Measurements from ENCODE around the gene CCDC85C.

Gene CCDC85C

DNA sequence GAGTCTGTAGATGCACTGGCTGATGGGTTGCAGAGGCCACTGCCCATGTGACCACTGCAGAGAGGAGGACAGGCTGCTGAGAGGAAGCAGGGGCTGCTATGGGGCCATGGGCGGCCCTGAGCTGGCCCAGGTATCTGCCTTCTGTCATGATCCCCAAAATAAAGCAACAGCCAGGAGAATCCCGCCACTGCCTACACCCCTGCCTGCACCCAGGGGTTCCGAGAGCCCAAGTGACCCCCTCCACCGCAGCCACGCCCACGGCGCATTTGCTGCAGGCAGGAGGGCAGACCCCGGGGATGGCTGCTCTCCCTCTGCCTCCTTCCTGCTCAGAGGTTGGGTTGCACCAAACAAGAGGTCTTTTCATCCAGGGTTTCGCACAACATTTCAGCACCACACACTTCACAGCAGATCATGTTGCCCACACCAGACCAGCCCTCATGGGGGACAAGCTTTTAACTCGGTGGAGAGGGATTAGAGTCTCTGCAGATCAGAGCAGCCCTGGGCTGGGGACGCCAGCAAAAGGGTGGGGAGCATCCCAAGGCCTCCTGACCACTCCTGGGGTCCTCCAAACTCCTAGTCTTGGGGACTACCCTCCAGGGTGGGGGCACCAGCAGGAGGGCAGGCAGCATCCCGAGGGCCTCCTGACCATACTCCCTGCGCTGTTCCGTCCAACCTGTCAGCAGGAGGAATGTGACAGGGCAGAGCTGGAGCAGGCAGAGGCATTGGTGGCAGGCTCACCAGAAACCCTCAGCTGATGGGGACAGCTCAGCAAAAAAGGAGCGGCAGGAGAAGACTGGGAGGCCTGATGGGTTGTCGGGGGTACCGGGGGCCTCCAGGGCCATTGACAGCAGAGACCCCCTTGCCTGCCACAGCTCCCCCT is 14.1 kb downstream of the CCDC85C start:
- DNase-seq (ENCODE audit: low spot score): no peak

- DNase-seq (ENCODE audit: low spot score): no peak
Measured at GRCh38 chr14:99589031-99589441, 15.0 kb downstream of the CCDC85C start.

DNA sequence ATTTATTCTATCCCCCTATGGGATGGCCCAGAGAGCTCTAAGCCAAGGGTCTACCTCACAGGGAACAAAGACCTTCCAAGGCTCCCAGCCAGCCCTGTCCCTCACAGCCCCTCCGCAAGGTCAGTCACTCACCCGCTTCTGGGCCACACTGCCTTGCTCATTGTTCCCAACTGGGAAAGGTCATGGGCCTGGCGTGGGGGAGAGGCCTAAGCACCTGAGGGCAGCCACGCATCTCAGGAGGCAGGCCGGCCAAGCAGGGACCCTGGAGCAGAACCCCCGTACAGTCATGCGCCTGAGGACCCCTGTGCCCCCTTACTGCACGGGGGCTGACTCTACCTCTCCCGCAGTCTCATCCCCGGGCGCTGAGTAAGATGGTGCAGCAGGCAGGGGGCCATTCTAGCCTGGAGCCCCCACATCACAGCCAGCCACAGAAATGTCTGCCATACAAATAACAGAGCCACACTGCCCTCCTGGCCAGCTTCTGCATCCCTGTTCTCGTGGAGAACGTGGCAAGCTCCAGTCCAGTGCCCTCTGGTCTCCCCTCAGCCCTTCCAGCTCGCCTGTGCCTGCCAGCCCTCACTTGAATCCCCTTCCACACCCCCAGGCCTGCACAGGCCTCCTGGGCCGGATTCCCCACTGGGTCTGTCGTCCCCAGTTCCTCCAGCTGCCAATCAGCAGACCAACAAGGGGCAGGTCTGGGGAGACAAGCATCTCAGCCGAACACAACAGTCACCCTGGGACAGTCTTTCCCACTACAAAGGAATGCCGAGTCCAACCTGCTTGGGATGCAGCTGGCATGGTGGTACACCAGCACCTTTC is 16.3 kb downstream of the CCDC85C start:
- no peak for DNase-seq (ENCODE audit: low spot score)

DNA sequence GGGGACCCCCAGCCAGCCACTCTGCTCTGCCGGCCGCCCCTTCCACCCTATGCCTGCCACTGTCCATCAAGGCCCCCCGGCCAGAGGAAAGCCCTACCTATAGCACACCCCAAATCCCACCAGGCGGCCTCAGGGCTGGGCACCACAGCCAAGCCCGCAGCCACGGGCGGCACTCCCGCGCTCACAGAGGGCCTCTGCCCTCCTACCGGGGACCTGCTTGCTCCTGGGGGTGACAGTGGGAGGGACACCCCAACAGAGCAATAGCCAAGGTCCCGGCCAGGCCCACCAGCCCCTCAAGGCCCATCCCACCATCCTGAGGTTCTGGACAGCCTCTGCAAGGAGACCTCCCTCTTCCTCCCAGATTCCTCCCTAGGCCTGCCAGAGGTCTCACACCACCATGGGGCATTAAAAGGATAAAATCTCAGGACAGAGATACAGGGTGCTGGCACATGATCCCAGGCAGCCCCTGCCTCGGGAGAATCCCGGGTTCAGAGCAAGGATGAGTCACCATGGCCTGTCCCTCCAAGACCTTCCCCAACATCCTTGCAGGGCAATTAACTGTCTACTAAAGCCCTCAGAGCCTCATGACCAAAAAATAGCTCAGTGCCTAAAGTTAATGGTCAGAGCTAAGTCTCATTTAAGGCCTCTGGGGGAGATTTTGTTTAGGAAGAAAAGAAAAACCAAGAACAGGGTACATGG is 17.1 kb downstream of the CCDC85C start:
- no peak for DNase-seq (ENCODE audit: low spot score)

- DNase-seq (ENCODE audit: low spot score): no peak
Measured at GRCh38 chr14:99586054-99586760, 17.8 kb downstream of the CCDC85C start.

- no peak for DNase-seq (ENCODE audit: low spot score)
Measured at GRCh38 chr14:99584823-99585222, 19.2 kb downstream of the CCDC85C start.

- DNase-seq (ENCODE audit: low spot score): no peak
Measured at GRCh38 chr14:99581938-99582337, 22.1 kb downstream of the CCDC85C start.

DNA sequence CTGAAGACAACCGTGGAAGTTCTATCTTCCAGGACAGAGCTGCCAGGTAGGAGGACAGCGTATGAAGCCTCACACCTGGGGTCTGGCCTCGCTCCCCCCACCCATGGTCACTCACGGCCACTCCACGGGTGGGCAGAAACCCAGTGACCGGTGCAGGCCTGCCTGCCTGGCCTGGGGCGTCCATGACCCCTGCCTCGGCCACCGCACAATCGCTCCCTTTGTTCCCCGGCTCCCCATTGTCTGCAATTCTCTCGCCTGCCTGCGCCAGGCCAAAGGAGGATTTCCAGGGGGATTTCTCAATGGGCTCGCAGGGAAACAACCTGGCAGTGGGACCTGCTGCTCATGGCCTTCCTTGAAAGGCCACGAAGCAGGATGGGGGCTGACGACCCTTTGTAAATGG is 22.6 kb downstream of the CCDC85C start:
- no peak for DNase-seq (ENCODE audit: low spot score)

- no peak for DNase-seq (ENCODE audit: low spot score)
Measured at GRCh38 chr14:99579903-99580571, 24.0 kb downstream of the CCDC85C start.

- no peak for DNase-seq (ENCODE audit: low spot score)
Measured at GRCh38 chr14:99579120-99579836, 24.7 kb downstream of the CCDC85C start.

GRCh38 chr14:99578541-99579101 is 25.4 kb downstream of the CCDC85C start:
- DNase-seq (ENCODE audit: low spot score): no peak

DNA sequence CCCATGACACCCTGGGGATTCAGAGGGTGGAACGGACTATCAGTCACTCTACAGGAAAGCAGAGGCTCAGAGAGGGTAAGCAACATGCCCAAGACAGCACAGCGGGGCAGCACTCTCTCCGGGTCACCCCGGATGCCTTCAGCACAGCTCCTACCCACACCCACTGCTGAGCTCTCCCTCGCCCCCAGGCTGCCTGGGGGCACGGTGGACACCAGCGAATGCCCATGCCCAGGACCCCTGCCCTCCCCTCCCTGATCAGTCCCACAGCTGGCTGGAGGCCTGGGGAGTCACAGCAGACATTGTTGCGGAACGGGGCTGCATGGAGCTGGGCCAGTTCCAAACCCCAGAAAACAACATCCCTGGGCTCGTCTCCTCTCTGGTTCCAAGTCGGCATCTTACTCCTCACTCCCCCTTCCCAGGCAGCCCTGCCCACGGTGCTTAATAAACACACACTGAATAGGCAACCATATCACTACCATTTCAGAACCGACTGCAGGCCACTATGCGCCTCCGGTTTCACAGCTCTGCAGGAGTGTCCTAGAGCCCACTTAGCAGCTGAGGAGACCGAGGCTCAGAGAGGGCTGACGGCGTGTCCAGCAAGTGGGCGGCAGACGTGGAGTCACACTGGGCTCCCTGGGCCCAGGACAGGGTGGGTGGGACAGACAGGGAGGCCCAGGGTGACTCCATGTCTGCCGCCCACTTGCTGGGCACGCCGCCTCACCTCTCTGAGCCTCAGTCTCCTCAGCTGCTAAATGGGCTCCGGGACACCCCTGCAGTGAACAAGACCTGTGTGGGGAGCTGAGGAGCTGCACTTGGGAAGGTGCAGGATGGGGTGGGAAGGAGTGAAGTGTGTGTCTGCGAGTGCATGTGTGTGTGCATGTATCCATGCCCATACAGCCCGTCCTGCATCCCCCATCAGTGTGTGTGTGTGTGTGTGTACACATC is 27.0 kb downstream of the CCDC85C start:
- DNase-seq (ENCODE audit: low spot score): no peak

GRCh38 chr14:99576304-99576703 is 27.7 kb downstream of the CCDC85C start:
- no peak for DNase-seq (ENCODE audit: low spot score)

DNA sequence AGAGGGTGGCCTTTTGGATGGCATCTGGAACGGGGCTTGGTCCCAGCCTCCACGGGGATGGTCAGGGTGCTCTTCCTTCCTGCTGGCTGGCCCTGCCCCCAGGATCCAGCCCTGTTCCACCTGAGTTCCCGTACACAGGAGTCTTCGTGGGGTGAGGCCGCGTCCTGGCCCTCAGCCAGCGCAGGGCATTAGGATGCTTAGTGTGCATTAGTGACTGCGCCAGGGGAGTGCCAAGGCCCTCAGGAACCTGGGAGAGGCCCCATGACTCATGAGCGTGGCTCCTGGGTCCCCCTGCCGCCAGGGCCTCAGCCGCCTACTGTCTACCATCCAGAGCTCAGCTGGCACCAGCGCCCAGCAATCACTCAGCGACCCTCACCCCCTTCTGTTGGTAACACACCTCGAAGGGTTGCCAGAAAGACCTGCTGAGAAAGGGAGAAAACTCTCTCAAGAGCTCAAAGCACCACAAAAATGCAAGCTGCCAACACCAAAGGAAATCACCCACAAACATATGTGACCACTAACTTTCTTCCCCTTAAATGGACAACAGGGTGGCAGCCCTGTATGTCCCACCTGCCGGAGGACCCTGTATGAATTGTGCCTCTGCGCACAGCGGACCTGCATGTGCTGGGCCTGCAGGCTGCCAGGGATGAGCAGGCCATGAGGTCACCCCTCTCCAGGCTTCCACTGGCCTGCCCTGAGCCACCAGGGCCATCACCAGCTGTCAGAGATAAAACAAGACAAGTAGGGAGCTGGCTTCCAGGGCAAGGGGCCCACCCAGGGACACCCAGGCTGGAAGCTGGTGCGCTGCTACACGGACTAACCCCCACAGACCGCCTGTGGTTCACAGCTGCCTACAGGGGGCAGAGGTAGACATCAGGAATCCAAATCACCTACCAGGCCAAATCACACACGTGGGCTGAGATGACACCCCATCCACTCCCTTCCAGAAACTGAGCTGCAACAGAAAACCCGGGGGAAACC is 28.7 kb downstream of the CCDC85C start:
- no peak for DNase-seq (ENCODE audit: low spot score)

GRCh38 chr14:99574099-99574880 is 29.7 kb downstream of the CCDC85C start:
- no peak for DNase-seq (ENCODE audit: low spot score)

DNA sequence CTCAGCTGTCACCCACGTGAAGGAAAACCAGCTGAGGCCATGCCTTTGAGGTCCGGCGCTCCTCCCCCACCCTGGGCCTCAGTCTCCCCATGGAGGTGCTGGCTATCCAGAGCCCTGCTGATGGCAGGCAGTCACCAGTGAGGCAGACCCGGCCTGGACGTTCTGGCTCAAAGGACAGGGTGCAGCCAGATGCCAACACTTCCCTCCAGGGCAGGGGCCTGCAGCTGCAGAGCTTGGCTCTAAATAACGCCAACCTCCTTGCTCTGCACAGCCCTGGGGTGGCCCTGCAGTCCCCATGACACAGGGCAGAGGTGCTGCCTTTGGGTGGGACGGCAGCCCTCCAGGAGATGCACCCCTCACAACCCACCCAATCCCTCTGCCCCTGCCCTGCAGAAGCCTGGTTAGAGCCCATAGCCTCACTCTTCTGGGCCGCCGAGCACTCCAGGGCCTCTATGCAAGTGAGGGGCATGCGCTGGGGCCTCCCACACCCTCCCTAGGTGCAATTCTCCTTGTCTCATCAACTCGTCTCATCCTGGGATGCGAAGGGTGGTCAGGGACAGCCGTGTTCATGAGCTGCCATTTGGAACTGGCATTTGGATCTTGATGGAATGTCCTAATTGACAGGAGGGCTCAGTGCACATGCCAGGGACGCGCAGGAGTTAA is 30.4 kb downstream of the CCDC85C start:
- DNase-seq (ENCODE audit: low spot score): no peak

DNA sequence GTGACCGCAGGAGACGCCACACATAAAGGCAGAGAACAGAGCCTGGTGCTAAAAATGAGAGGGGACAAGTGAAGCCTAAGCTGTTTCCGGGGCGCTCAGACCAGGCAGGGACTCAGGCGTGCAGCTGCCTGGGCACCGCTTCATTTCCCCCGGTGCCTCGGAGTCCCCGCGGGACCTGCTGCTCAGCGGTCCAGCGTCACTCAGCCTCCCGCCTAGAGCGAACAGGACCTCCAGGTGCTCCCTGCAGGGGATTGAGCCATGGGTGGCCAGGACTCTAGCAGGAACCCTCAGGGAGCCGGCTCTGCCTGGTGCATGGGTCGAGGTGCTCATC is 31.0 kb downstream of the CCDC85C start:
- DNase-seq (ENCODE audit: low spot score): no peak

Measured in activated CD4-positive, alpha-beta T cell treated with anti-CD3 and anti-CD28 coated beads, Interleukin-2, Interleukin-4, amounts not matched to agents 100 ng/mL and 50 ng/mL, durations not matched to agents 16 hours and 8 hours (primary cell).